WTC11 (cell line): ENCODE results near the gene FLT3. TPM values are rescaled to one million over a fixed set of nuclear protein-coding genes. Genes with fewer than 3 reads are reported as not detected.

ENCODE experiments used
- ATAC-seq: fragments of 200-7000 bp; cut with Tn5 transposase; 2 replicates; pipeline ENCODE4 v1.10.0; 2021; ENCODE audit warnings: mild to moderate bottlenecking, moderate library complexity
- CTCF ChIA-PET: fragments of 300-600 bp; sonication (Branson Sonifier 250); formaldehyde crosslinking; loops from one replicate; lab custom pipeline; 2021; ENCODE audit warnings: antibody characterized with exemption; lab: Charles Lee
- POLR2A ChIA-PET: fragments of 350-600 bp; sonication (Branson Sonifier 250); formaldehyde crosslinking; loops from one replicate; lab custom pipeline; 2021; ENCODE audit warnings: antibody characterized with exemption; lab: Charles Lee
- DNase-seq: peaks from one replicate; pipeline ENCODE4 v3.0.0; 2021; ENCODE audit warnings: low spot score
- H3K27ac Mint-ChIP-seq: 2 replicates; pipeline ENCODE4 v1.8.0; 2021; ENCODE audit warnings: mixed read lengths
- H3K27me3 Mint-ChIP-seq: 2 replicates; pipeline ENCODE4 v1.8.0; 2021; ENCODE audit warnings: low read depth, mild to moderate bottlenecking, moderate library complexity, mixed read lengths
- H3K36me3 Mint-ChIP-seq: 2 replicates; pipeline ENCODE4 v1.8.0; 2021; ENCODE audit warnings: mixed read lengths
- H3K4me1 Mint-ChIP-seq: 2 replicates; pipeline ENCODE4 v1.8.0; 2022; ENCODE audit warnings: mixed read lengths
- H3K4me3 Mint-ChIP-seq: 2 replicates; pipeline ENCODE4 v1.8.0; 2021; ENCODE audit warnings: mild to moderate bottlenecking, moderate library complexity, mixed read lengths
- H3K9me3 Mint-ChIP-seq: 2 replicates; pipeline ENCODE4 v1.8.0; 2021; ENCODE audit warnings: mixed read lengths
- AR ChIP-seq: fragments of 250-450 bp; sonication (Bioruptor Pico); IDR thresholded peaks from 2 replicates; pipeline ENCODE4 v1.9.0; 2021; ENCODE audit warnings: mild to moderate bottlenecking
- ATF3 ChIP-seq: sonication (generic); formaldehyde crosslinking; conservative IDR thresholded peaks from 2 replicates; pipeline ENCODE4 v1.8.1; 2022; ENCODE audit warnings: mild to moderate bottlenecking, missing genetic modification reagents
- E2F1 ChIP-seq: sonication (generic); formaldehyde crosslinking; IDR thresholded peaks from 2 replicates; pipeline ENCODE4 v1.8.0; 2022; ENCODE audit warnings: mild to moderate bottlenecking, missing genetic modification reagents
- E2F4 ChIP-seq: sonication (generic); formaldehyde crosslinking; IDR thresholded peaks from 2 replicates; pipeline ENCODE4 v1.8.1; 2022; ENCODE audit warnings: low read depth, mild to moderate bottlenecking, moderate library complexity, missing genetic modification reagents, borderline replicate concordance
- ELF4 ChIP-seq: sonication (generic); formaldehyde crosslinking; IDR thresholded peaks from 2 replicates; pipeline ENCODE4 v1.8.1; 2022; ENCODE audit warnings: low read depth, mild to moderate bottlenecking, moderate library complexity, missing genetic modification reagents
- EMX1 ChIP-seq: fragments of 250-450 bp; sonication (Bioruptor Pico); IDR thresholded peaks from 2 replicates; pipeline ENCODE4 v1.8.0; 2021; ENCODE audit warnings: mild to moderate bottlenecking
- ESRRA ChIP-seq: sonication (generic); formaldehyde crosslinking; IDR thresholded peaks from 2 replicates; pipeline ENCODE4 v1.8.1; 2022; ENCODE audit warnings: mild to moderate bottlenecking, missing genetic modification reagents, borderline replicate concordance
- ETV6 ChIP-seq: sonication (generic); formaldehyde crosslinking; IDR thresholded peaks from 2 replicates; pipeline ENCODE4 v1.8.1; 2022; ENCODE audit warnings: mild to moderate bottlenecking, missing genetic modification reagents
- GRHL2 ChIP-seq: fragments of 250-450 bp; sonication (Bioruptor Pico); IDR thresholded peaks from 2 replicates; pipeline ENCODE4 v1.8.0; 2022; ENCODE audit warnings: mild to moderate bottlenecking, moderate library complexity; ENCODE audit not compliant: insufficient replicate concordance, severe bottlenecking
- HMGA2 ChIP-seq: fragments of 250-450 bp; sonication (Bioruptor Pico); IDR thresholded peaks from 2 replicates; pipeline ENCODE4 v1.4.0; 2021; ENCODE audit warnings: mild to moderate bottlenecking, moderate library complexity
- IRF2 ChIP-seq: sonication (generic); formaldehyde crosslinking; IDR thresholded peaks from 2 replicates; pipeline ENCODE4 v1.8.0; 2022; ENCODE audit warnings: low read depth, missing genetic modification reagents, borderline replicate concordance
- JAZF1 ChIP-seq: fragments of 250-450 bp; sonication (Bioruptor Pico); IDR thresholded peaks from 2 replicates; pipeline ENCODE4 v1.9.0; 2021; ENCODE audit warnings: moderate library complexity, mild to moderate bottlenecking, inconsistent platforms
- NFE2L1 ChIP-seq: sonication (generic); formaldehyde crosslinking; IDR thresholded peaks from 2 replicates; pipeline ENCODE4 v1.8.1; 2023; ENCODE audit warnings: missing genetic modification reagents
- NR2C2 ChIP-seq: sonication (generic); formaldehyde crosslinking; IDR thresholded peaks from 2 replicates; pipeline ENCODE4 v1.8.0; 2022; ENCODE audit warnings: mild to moderate bottlenecking, missing genetic modification reagents
- PRRX2 ChIP-seq: fragments of 250-450 bp; sonication (Bioruptor Pico); IDR thresholded peaks from 2 replicates; pipeline ENCODE4 v1.8.0; 2021; ENCODE audit warnings: mild to moderate bottlenecking
- SOX15 ChIP-seq: fragments of 250-450 bp; sonication (Bioruptor Pico); IDR thresholded peaks from 2 replicates; pipeline ENCODE4 v1.9.0; 2021; ENCODE audit warnings: mild to moderate bottlenecking
- SP1 ChIP-seq: sonication (generic); formaldehyde crosslinking; conservative IDR thresholded peaks from 2 replicates; pipeline ENCODE4 v1.8.1; 2022; ENCODE audit warnings: missing genetic modification reagents
- ZNF121 ChIP-seq: sonication (generic); formaldehyde crosslinking; IDR thresholded peaks from 2 replicates; pipeline ENCODE4 v1.8.0; 2023; ENCODE audit warnings: missing genetic modification reagents
- ZNF263 ChIP-seq: sonication (generic); formaldehyde crosslinking; IDR thresholded peaks from 2 replicates; pipeline ENCODE4 v1.8.1; 2022; ENCODE audit warnings: low read depth, mild to moderate bottlenecking, moderate library complexity, missing genetic modification reagents
- ZNF416 ChIP-seq: fragments of 250-450 bp; sonication (Bioruptor Pico); IDR thresholded peaks from 2 replicates; pipeline ENCODE4 v1.9.0; 2021; ENCODE audit warnings: mild to moderate bottlenecking, inconsistent platforms
- ZSCAN18 ChIP-seq: fragments of 250-450 bp; sonication (Bioruptor Pico); IDR thresholded peaks from 2 replicates; pipeline ENCODE4 v2.1.2; 2022; ENCODE audit warnings: mild to moderate bottlenecking, moderate library complexity
- total RNA-seq: library from RNA; stranded (reverse); gene quantifications from 3 replicates; pipeline ENCODE4 v1.2.3, GENCODE V29; 2021

The FLT3 gene
- total RNA-seq, 1 experiment from 2014 or later = 0.15 TPM

- TF ChIP-seq ZNF121 (CRISPR knock-in tag) = no peak
- TF ChIP-seq, all 79 proteins: peak for 0
- peaks cover 85% of the 10 kb centered on the region for H3K27me3 Mint-ChIP-seq
- H3K4me3 Mint-ChIP-seq = peak overlapping the region; percentile 67
- no peak overlapping the region for H3K27ac Mint-ChIP-seq
- ATAC-seq (no peak), DNase-seq (no peak)
- no peaks in the 10 kb centered on the region for H3K36me3 Mint-ChIP-seq
- no peaks in the 10 kb centered on the region for H3K9me3 Mint-ChIP-seq
- H3K4me1 Mint-ChIP-seq = peaks cover 9% of the 10 kb centered on the region
- ChIA-PET POLR2A (no interaction called here), CTCF (interaction anchor here (0.5 to 0.6 kb wide), 3 partner anchors 39 to 676 kb away, joined by 3 to 4 read pairs (median 3); no protein-coding TSS in a partner anchor)
Observed at GRCh38 chr13:28099396-28100149, 803 bp downstream of the FLT3 start.

- no peaks in the 10 kb centered on the region for H3K9me3 Mint-ChIP-seq
- no peaks in the 10 kb centered on the region for H3K36me3 Mint-ChIP-seq
- ATAC-seq (no peak), DNase-seq (no peak)
- POLR2A ChIA-PET = no interaction called here
- H3K27ac Mint-ChIP-seq = no peak overlapping the region
- H3K4me1 Mint-ChIP-seq = peaks cover 9% of the 10 kb centered on the region
- H3K4me3 Mint-ChIP-seq = no peak overlapping the region
- CTCF ChIA-PET = no interaction called here
- TF ChIP-seq IRF2 (CRISPR knock-in tag) = no peak
- TF ChIP-seq ZSCAN18 (CRISPR knock-in tag) = no peak
- TF ChIP-seq AR (CRISPR knock-in tag) = no peak
- no peak for TF ChIP-seq GRHL2
- TF ChIP-seq ESRRA (CRISPR knock-in tag) = no peak
- TF ChIP-seq NFE2L1 = no peak
- TF ChIP-seq E2F4 (CRISPR knock-in tag) = no peak
- no peak for TF ChIP-seq E2F1 (CRISPR knock-in tag)
- no peak for TF ChIP-seq ETV6 (CRISPR knock-in tag)
- no peak for TF ChIP-seq ZNF416
- no peak for TF ChIP-seq EMX1 (CRISPR knock-in tag)
- no peak for TF ChIP-seq ZNF263 (CRISPR knock-in tag)
- no peak for TF ChIP-seq NR2C2 (CRISPR knock-in tag)
- TF ChIP-seq SOX15 (CRISPR knock-in tag) = no peak
- TF ChIP-seq ELF4 (CRISPR knock-in tag) = no peak
- TF ChIP-seq HMGA2 = no peak
- TF ChIP-seq SP1 = no peak
- TF ChIP-seq JAZF1 = no peak
- no peak for TF ChIP-seq PRRX2 (CRISPR knock-in tag)
- TF ChIP-seq ATF3 (CRISPR knock-in tag) = no peak
- TF ChIP-seq, all 79 proteins: peak for 0
- H3K27me3 Mint-ChIP-seq = peaks cover 77% of the 10 kb centered on the region
Observed at GRCh38 chr13:28097503-28097902, 2.9 kb downstream of the FLT3 start.
